Measurements from ENCODE around the gene LFNG.

Gene LFNG

GRCh38 chr7:2573761-2574160, 54.2 kb downstream of the LFNG start:
- DNase-seq (ENCODE audit: extremely low spot score): no peak
- no peak for TF ChIP-seq ZNF384 (IDR thresholded peaks at IDR 0.05)
- no peak for TF ChIP-seq BHLHE40 (IDR thresholded peaks at IDR 0.05; ENCODE audit: borderline replicate concordance)
- TF ChIP-seq ARNT (IDR thresholded peaks at IDR 0.05): no peak
- TF ChIP-seq FOXA1 (IDR thresholded peaks at IDR 0.05): no peak
- no peak for TF ChIP-seq CTBP1 (IDR thresholded peaks at IDR 0.05; ENCODE audit: borderline replicate concordance)
- TF ChIP-seq FOXK2 (IDR thresholded peaks at IDR 0.05): no peak
- no peak for TF ChIP-seq FOXM1 (IDR thresholded peaks at IDR 0.05; ENCODE audit: borderline replicate concordance)
- TF ChIP-seq SUZ12 (IDR thresholded peaks at IDR 0.05): no peak
- no peak for TF ChIP-seq LEF1 (IDR thresholded peaks at IDR 0.05; ENCODE audit: borderline replicate concordance)
- TF ChIP-seq L3MBTL2 (conservative IDR thresholded peaks at IDR 0.05): no peak
- TF ChIP-seq, protein P1, sequence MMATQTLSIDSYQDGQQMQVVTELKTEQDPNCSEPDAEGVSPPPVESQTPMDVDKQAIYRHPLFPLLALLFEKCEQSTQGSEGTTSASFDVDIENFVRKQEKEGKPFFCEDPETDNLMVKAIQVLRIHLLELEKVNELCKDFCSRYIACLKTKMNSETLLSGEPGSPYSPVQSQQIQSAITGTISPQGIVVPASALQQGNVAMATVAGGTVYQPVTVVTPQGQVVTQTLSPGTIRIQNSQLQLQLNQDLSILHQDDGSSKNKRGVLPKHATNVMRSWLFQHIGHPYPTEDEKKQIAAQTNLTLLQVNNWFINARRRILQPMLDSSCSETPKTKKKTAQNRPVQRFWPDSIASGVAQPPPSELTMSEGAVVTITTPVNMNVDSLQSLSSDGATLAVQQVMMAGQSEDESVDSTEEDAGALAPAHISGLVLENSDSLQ (IDR thresholded peaks at IDR 0.05): no peak
- no peak for TF ChIP-seq NFRKB (IDR thresholded peaks at IDR 0.05)
- CTCF ChIA-PET: no interaction called here
- POLR2A ChIA-PET: interaction anchor here (0.9 kb wide), 1 partner anchor 18 kb away, joined by 3 read pairs; no protein-coding TSS in a partner anchor

DNA sequence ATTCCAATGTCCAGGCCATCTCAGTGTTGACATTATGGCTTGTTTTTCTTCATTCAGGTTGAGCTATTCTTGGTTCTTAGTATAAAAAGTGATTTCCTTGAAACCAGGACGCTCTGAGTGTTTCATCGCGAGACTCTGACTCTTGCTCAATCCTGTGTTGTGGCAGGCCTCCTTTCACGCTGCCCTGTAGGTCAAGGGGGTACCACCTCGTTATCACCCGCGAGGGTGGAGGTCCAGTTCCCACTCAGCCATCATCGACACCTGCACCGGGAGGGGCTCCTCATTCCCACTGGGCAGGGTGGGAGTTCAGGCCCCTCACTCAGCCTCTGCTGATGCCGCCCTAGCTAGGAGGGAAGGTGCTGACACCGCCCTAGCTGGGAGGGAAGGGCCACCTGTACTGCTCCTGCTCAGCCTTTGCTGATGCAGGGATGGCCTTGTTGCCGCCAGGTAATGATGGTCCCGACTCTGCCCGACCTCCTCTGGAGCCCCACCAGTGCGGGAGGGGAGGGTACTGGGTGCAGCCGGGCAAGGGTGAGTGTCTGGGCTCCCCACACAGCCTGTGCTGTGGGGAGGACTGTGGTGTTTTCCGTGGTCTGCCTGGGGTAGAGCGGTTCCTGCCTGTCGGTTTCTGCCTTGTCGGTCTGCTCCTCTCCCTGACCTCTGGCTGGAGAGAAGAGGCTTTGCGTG, 55.6 kb downstream of the LFNG start:
- DNase-seq (ENCODE audit: extremely low spot score): no peak
- ChIA-PET POLR2A (no interaction called here), CTCF (no interaction called here)
- no peak for TF ChIP-seq ELF4 (IDR thresholded peaks at IDR 0.05)
- no peak for TF ChIP-seq BHLHE40 (IDR thresholded peaks at IDR 0.05; ENCODE audit: borderline replicate concordance)
- no peak for TF ChIP-seq NFRKB (IDR thresholded peaks at IDR 0.05)
- TF ChIP-seq L3MBTL2 (conservative IDR thresholded peaks at IDR 0.05): no peak
- no peak for TF ChIP-seq FOXM1 (IDR thresholded peaks at IDR 0.05; ENCODE audit: borderline replicate concordance)
- no peak for TF ChIP-seq TARDBP (IDR thresholded peaks at IDR 0.05)
- no peak for TF ChIP-seq ARNT (IDR thresholded peaks at IDR 0.05)
- no peak for TF ChIP-seq FOXK2 (IDR thresholded peaks at IDR 0.05)

- no peak for DNase-seq (ENCODE audit: extremely low spot score)
- ChIA-PET CTCF (no interaction called here), POLR2A (interaction anchor here (0.6 kb wide), 1 partner anchor 312 kb away, joined by 3 read pairs; no protein-coding TSS in a partner anchor)
- TF ChIP-seq ARNT (IDR thresholded peaks at IDR 0.05) (no peak), FOXK2 (IDR thresholded peaks at IDR 0.05) (no peak), NFRKB (IDR thresholded peaks at IDR 0.05) (no peak), FOXA1 (IDR thresholded peaks at IDR 0.05) (no peak), BHLHE40 (IDR thresholded peaks at IDR 0.05; ENCODE audit: borderline replicate concordance) (no peak), ELF4 (IDR thresholded peaks at IDR 0.05) (no peak), ZNF384 (IDR thresholded peaks at IDR 0.05) (no peak), CTBP1 (IDR thresholded peaks at IDR 0.05; ENCODE audit: borderline replicate concordance) (no peak), LEF1 (IDR thresholded peaks at IDR 0.05; ENCODE audit: borderline replicate concordance) (no peak)
These were observed 56.3 kb downstream of the LFNG start for GRCh38 chr7:2575733-2576340.

- TF ChIP-seq TARDBP (IDR thresholded peaks at IDR 0.05) (no peak), FOXA1 (IDR thresholded peaks at IDR 0.05) (no peak), FOXM1 (IDR thresholded peaks at IDR 0.05; ENCODE audit: borderline replicate concordance) (no peak), ZNF384 (IDR thresholded peaks at IDR 0.05) (no peak), FOXK2 (IDR thresholded peaks at IDR 0.05) (no peak), ARNT (IDR thresholded peaks at IDR 0.05) (no peak), BHLHE40 (IDR thresholded peaks at IDR 0.05; ENCODE audit: borderline replicate concordance) (no peak), HDGF (IDR thresholded peaks at IDR 0.05; ENCODE audit: borderline replicate concordance) (no peak), SUZ12 (IDR thresholded peaks at IDR 0.05) (no peak), CTBP1 (IDR thresholded peaks at IDR 0.05; ENCODE audit: borderline replicate concordance) (no peak), LEF1 (IDR thresholded peaks at IDR 0.05; ENCODE audit: borderline replicate concordance) (no peak), NFRKB (IDR thresholded peaks at IDR 0.05) (no peak), SP1 (IDR thresholded peaks at IDR 0.05) (no peak), L3MBTL2 (conservative IDR thresholded peaks at IDR 0.05) (no peak), ELF4 (IDR thresholded peaks at IDR 0.05) (no peak)
- TF ChIP-seq, protein P1 (IDR thresholded peaks at IDR 0.05): no peak
- DNase-seq (ENCODE audit: extremely low spot score): no peak
- ChIA-PET CTCF (no interaction called here), POLR2A (no interaction called here)
These were observed 57.3 kb downstream of the LFNG start for GRCh38 chr7:2576742-2577491.

All from HEK293T (cell line).